NB4 (cell line): ENCODE data around the gene TMOD4.
A peak's percentile ranks its signal among the peaks of the same experiment; 100 is the strongest.

Experiments used
- CTCF ChIP-seq: IDR thresholded peaks from one replicate; pipeline ENCODE4 v1.5.1; 2012; ENCODE audit warnings: low read depth, low read length
- MAX ChIP-seq: IDR thresholded peaks from 2 replicates; pipeline ENCODE4 v1.6.1; 2011; ENCODE audit warnings: low read depth, low read length
- MYC ChIP-seq: IDR thresholded peaks from 2 replicates; pipeline ENCODE4 v1.6.1; 2011; ENCODE audit warnings: low read depth, low read length

- TF ChIP-seq CTCF (peak; percentile 39), MAX (no peak), MYC (peak; percentile 19; the same call in 1 of the 2 replicates)
Measured at GRCh38 chr1:151196292-151196800, 20.6 kb upstream of the TMOD4 start.
